T-cell (primary cell): Measurements from ENCODE around the gene CEP68. TPM values are rescaled to one million over a fixed set of nuclear protein-coding genes. Genes with fewer than 3 reads are reported as not detected.

Source experiments
- ATAC-seq, 4 experiments: fragments of 200-7000 bp in 3 of 4; fragments of 150-1000 bp in 1 of 4; cut with Tn5 transposase; replicated peaks in 1 of 4; 1 replicate in 3 of 4; 2 replicates in 1 of 4; pipeline ENCODE4 v1.10.0; 2021; ENCODE audit warnings: moderate library complexity in 3 of 4, mild to moderate bottlenecking in 2 of 4, moderate number of reproducible peaks in 1 of 4
- CTCF ChIA-PET, 2 donors: fragments of 300-600 bp; sonication (Branson Sonifier 250); formaldehyde crosslinking; loops; one replicate each; lab custom pipeline; 2022; ENCODE audit warnings: antibody characterized with exemption in 2 of 2; lab: Charles Lee
- POLR2A ChIA-PET, 2 donors: fragments of 300-600 bp; sonication (Branson Sonifier 250); formaldehyde crosslinking; loops; one replicate each; lab custom pipeline; 2022; ENCODE audit warnings: antibody characterized with exemption in 2 of 2; lab: Charles Lee
- DNase-seq, 35 experiments: peaks; one replicate each; pipeline versions ENCODE4 v3.0.0 to v3.0.0-alpha.2; 2013 to 2023
- H3K27ac ChIP-seq: one replicate; pipeline ENCODE4 v1.5.1; 2013; ENCODE audit warnings: low read length
- H3K27me3 ChIP-seq, 2 experiments: replicated peaks in 1 of 2; 1 replicate in 1 of 2; 2 replicates in 1 of 2; pipeline versions ENCODE4 v1.6.1 to v1.7.0; 2013; ENCODE audit warnings: low read length in 1 of 2, mixed read lengths in 1 of 2; ENCODE audit not compliant: control insufficient read depth in 2 of 2, insufficient read depth in 2 of 2; ENCODE audit errors: extremely low read depth in 1 of 2
- H3K36me3 ChIP-seq, 2 donors: 1 replicate in 1 of 2; 2 replicates in 1 of 2; pipeline versions ENCODE4 v1.6.1 to v1.7.0; 2013; ENCODE audit warnings: low read length in 1 of 2; ENCODE audit not compliant: control insufficient read depth in 2 of 2, insufficient read depth in 1 of 2; ENCODE audit errors: extremely low read depth in 1 of 2
- H3K4me1 ChIP-seq, 2 experiments: 1 replicate in 1 of 2; 2 replicates in 1 of 2; pipeline versions ENCODE4 v1.6.1 to v1.7.0; 2013; ENCODE audit warnings: low read length in 2 of 2, mixed read lengths in 1 of 2; ENCODE audit not compliant: insufficient read depth in 2 of 2, control insufficient read depth in 1 of 2; ENCODE audit errors: extremely low read depth in 1 of 2
- H3K4me3 ChIP-seq, 2 donors: 1 replicate in 1 of 2; 2 replicates in 1 of 2; pipeline versions ENCODE4 v1.5.1 to v1.7.0; 2013; ENCODE audit warnings: mild to moderate bottlenecking in 2 of 2, low read length in 1 of 2, moderate library complexity in 1 of 2; ENCODE audit not compliant: control insufficient read depth in 1 of 2; ENCODE audit errors: extremely low read depth in 1 of 2
- H3K9me3 ChIP-seq: 2 replicates; pipeline ENCODE4 v1.7.0; 2013
- H3K27ac Mint-ChIP-seq, 2 donors: one replicate each; pipeline ENCODE4 v1.8.0; 2020 to 2021; ENCODE audit warnings: mild to moderate bottlenecking in 2 of 2, mixed read lengths in 2 of 2
- H3K27me3 Mint-ChIP-seq, 2 donors: one replicate each; pipeline ENCODE4 v1.8.0; 2021 to 2022; ENCODE audit warnings: mixed read lengths in 2 of 2
- H3K36me3 Mint-ChIP-seq: one replicate; pipeline ENCODE4 v1.8.0; 2021; ENCODE audit warnings: mixed read lengths
- H3K4me1 Mint-ChIP-seq, 3 donors: one replicate each; pipeline ENCODE4 v1.8.0; 2020 to 2022; ENCODE audit warnings: mixed read lengths in 3 of 3, mild to moderate bottlenecking in 1 of 3
- H3K4me3 Mint-ChIP-seq, 3 donors: one replicate each; pipeline ENCODE4 v1.8.0; 2020 to 2022; ENCODE audit warnings: mild to moderate bottlenecking in 3 of 3, mixed read lengths in 3 of 3, moderate library complexity in 3 of 3
- H3K9me3 Mint-ChIP-seq, 3 donors: one replicate each; pipeline ENCODE4 v1.8.0; 2020 to 2022; ENCODE audit warnings: mixed read lengths in 3 of 3
- WGBS: methylation state at CpG from one replicate; pipeline ENCODE4 v1.1.5; 2013; ENCODE audit warnings: missing lambda C conversion rate; ENCODE audit not compliant: insufficient coverage; 5-methylcytosine and 5-hydroxymethylcytosine counted together
- total RNA-seq, 35 experiments: library from RNA in 6 of 35; stranded (reverse) in 6 of 35; fragments of 120-200 nt in 1 of 35; gene quantifications; one replicate each; pipeline versions ENCODE4 v1.2.1 to v1.2.4 and lab custom pipeline; 2013 to 2026

The CEP68 gene
- total RNA-seq, 5 donors from 2014 or later (not counting 1 experiment from before 2014, with no cell fraction given) = 24.1 to 41.4 (median 37.4) TPM

GRCh38 chr2:65077898-65078297 lies 21.7 kb downstream of the CEP68 start:
- DNase-seq (no peak), ATAC-seq (no peak)
- H3K4me3 Mint-ChIP-seq = no peak overlapping the region
- no peak overlapping the region for H3K27ac ChIP-seq
- no peak overlapping the region for H3K4me3 ChIP-seq
- peaks cover 0 to 12% of the 10 kb centered on the region in 2 experiments for H3K4me1 ChIP-seq
- no CpG with 5 or more reads among the region's 7 CpGs for WGBS
- H3K9me3 Mint-ChIP-seq = no peaks in the 10 kb centered on the region
- H3K4me1 Mint-ChIP-seq = peaks cover 13 to 15% (median 13%) of the 10 kb centered on the region in 3 donors
- no peaks in the 10 kb centered on the region for H3K9me3 ChIP-seq
- ChIA-PET POLR2A (no interaction called here), CTCF (interaction anchor here in 1 of 2 donors (0.7 kb wide), 1 partner anchor 9 kb away, joined by 3 read pairs; no protein-coding TSS in a partner anchor)
- peaks cover 4 to 65% of the 10 kb centered on the region in 2 donors for H3K36me3 ChIP-seq
- H3K27ac Mint-ChIP-seq = peak overlapping the region in 1 of 2 donors; percentile 48
- no peaks in the 10 kb centered on the region for H3K27me3 Mint-ChIP-seq
- no peaks in the 10 kb centered on the region for H3K27me3 ChIP-seq
- H3K36me3 Mint-ChIP-seq = peaks cover 38% of the 10 kb centered on the region

- H3K27me3 Mint-ChIP-seq = no peaks in the 10 kb centered on the region
- H3K4me1 ChIP-seq = peaks cover 0 to 12% of the 10 kb centered on the region in 2 experiments
- ChIA-PET CTCF (interaction anchor here in 1 of 2 donors (0.6 kb wide), 1 partner anchor 37 kb away, joined by 3 read pairs; no protein-coding TSS in a partner anchor), POLR2A (no interaction called here)
- no peak overlapping the region for H3K27ac Mint-ChIP-seq
- peaks cover 15 to 20% (median 16%) of the 10 kb centered on the region in 3 donors for H3K4me1 Mint-ChIP-seq
- no peaks in the 10 kb centered on the region for H3K27me3 ChIP-seq
- ATAC-seq (no peak), DNase-seq (no peak)
- H3K36me3 ChIP-seq = peaks cover 6 to 66% of the 10 kb centered on the region in 2 donors
- no peaks in the 10 kb centered on the region for H3K9me3 Mint-ChIP-seq
- H3K4me3 ChIP-seq = no peak overlapping the region
- 89% methylated on average over 5 of the region's 6 CpGs for WGBS
- no peaks in the 10 kb centered on the region for H3K9me3 ChIP-seq
- no peak overlapping the region for H3K27ac ChIP-seq
- H3K4me3 Mint-ChIP-seq = no peak overlapping the region
- peaks cover 43% of the 10 kb centered on the region for H3K36me3 Mint-ChIP-seq
Measured at GRCh38 chr2:65079017-65079416, 22.8 kb downstream of the CEP68 start.

- H3K27ac Mint-ChIP-seq = peak overlapping the region; percentile 46 to 73
- H3K9me3 ChIP-seq = no peaks in the 10 kb centered on the region
- H3K4me1 ChIP-seq = peaks cover 0 to 12% of the 10 kb centered on the region in 2 experiments
- H3K36me3 ChIP-seq = peaks cover 9 to 66% of the 10 kb centered on the region in 2 donors
- no peak overlapping the region for H3K4me3 Mint-ChIP-seq
- no peaks in the 10 kb centered on the region for H3K9me3 Mint-ChIP-seq
- peak in 2 of 4 experiments; percentile 28 to 43 for ATAC-seq
- POLR2A ChIA-PET = no interaction called here
- H3K27me3 Mint-ChIP-seq = no peaks in the 10 kb centered on the region
- H3K4me1 Mint-ChIP-seq = peaks cover 18 to 20% (median 19%) of the 10 kb centered on the region in 3 donors
- H3K36me3 Mint-ChIP-seq = peaks cover 41% of the 10 kb centered on the region
- CTCF ChIA-PET = interaction anchor here in 1 of 2 donors (0.5 kb wide), 1 partner anchor 154 kb away, joined by 4 read pairs; no protein-coding TSS in a partner anchor
- 50% methylated on average over 4 of the region's 4 CpGs for WGBS
- DNase-seq = no peak
- no peak overlapping the region for H3K4me3 ChIP-seq
- no peaks in the 10 kb centered on the region for H3K27me3 ChIP-seq
- H3K27ac ChIP-seq = no peak overlapping the region
Measured at GRCh38 chr2:65081232-65081685, 25.0 kb downstream of the CEP68 start.

GRCh38 chr2:65085148-65085547 lies 28.9 kb downstream of the CEP68 start:
- Histone ChIP-seq H3K36me3 (peaks cover 15 to 69% of the 10 kb centered on the region in 2 donors), H3K4me3 (no peak overlapping the region), H3K9me3 (no peaks in the 10 kb centered on the region), H3K27me3 (no peaks in the 10 kb centered on the region), H3K27ac (no peak overlapping the region), H3K4me1 (peaks cover 0 to 12% of the 10 kb centered on the region in 2 experiments)
- Mint-ChIP-seq H3K4me1 (peaks cover 26 to 31% (median 27%) of the 10 kb centered on the region in 3 donors), H3K27me3 (no peaks in the 10 kb centered on the region), H3K36me3 (peaks cover 48% of the 10 kb centered on the region), H3K27ac (no peak overlapping the region), H3K4me3 (no peak overlapping the region), H3K9me3 (no peaks in the 10 kb centered on the region)
- DNase-seq = no peak
- ATAC-seq = no peak
- POLR2A ChIA-PET = interaction anchor here (0.6 to 0.7 kb wide), 2 partner anchors 12 to 62 kb away, joined by 4 read pairs; no protein-coding TSS in a partner anchor
- WGBS = no CpG with 5 or more reads among the region's 3 CpGs
- CTCF ChIA-PET = interaction anchor here in 1 of 2 donors (0.7 kb wide), 1 partner anchor 9 kb away, joined by 3 read pairs; no protein-coding TSS in a partner anchor

- POLR2A ChIA-PET = interaction anchor here in 1 of 2 donors (0.6 kb wide), 2 partner anchors 35 to 43 kb away, joined by 4 to 7 read pairs; no protein-coding TSS in a partner anchor
- H3K9me3 ChIP-seq = no peaks in the 10 kb centered on the region
- CTCF ChIA-PET = interaction anchor here in 1 of 2 donors (0.7 kb wide), 1 partner anchor 53 kb away, joined by 3 read pairs; no protein-coding TSS in a partner anchor
- WGBS = no CpG with 5 or more reads among the region's 4 CpGs
- Mint-ChIP-seq H3K9me3 (no peaks in the 10 kb centered on the region), H3K27ac (peak overlapping the region in 1 of 2 donors; percentile 66), H3K36me3 (peaks cover 51% of the 10 kb centered on the region), H3K4me1 (peaks cover 11 to 28% (median 28%) of the 10 kb centered on the region in 3 donors), H3K27me3 (no peaks in the 10 kb centered on the region), H3K4me3 (no peak overlapping the region)
- DNase-seq = no peak
- no peaks in the 10 kb centered on the region for H3K27me3 ChIP-seq
- H3K27ac ChIP-seq = no peak overlapping the region
- no peaks in the 10 kb centered on the region for H3K4me1 ChIP-seq
- no peak for ATAC-seq
- H3K36me3 ChIP-seq = peaks cover 14 to 71% of the 10 kb centered on the region in 2 donors
- no peak overlapping the region for H3K4me3 ChIP-seq
Measured at GRCh38 chr2:65092791-65093190, 36.6 kb downstream of the CEP68 start.

- no peak for ATAC-seq
- CTCF ChIA-PET = interaction anchor here in 1 of 2 donors (0.7 kb wide), 1 partner anchor 53 kb away, joined by 3 read pairs; no protein-coding TSS in a partner anchor
- no peak overlapping the region for H3K4me3 ChIP-seq
- POLR2A ChIA-PET = interaction anchor here in 1 of 2 donors (0.5 kb wide), 1 partner anchor 20 kb away, joined by 3 read pairs; no protein-coding TSS in a partner anchor
- peaks cover 14 to 70% of the 10 kb centered on the region in 2 donors for H3K36me3 ChIP-seq
- Mint-ChIP-seq H3K4me3 (no peak overlapping the region), H3K4me1 (peaks cover 15 to 29% (median 29%) of the 10 kb centered on the region in 3 donors), H3K9me3 (no peaks in the 10 kb centered on the region), H3K36me3 (peaks cover 51% of the 10 kb centered on the region), H3K27ac (peak overlapping the region in 1 of 2 donors; percentile 66), H3K27me3 (no peaks in the 10 kb centered on the region)
- no peaks in the 10 kb centered on the region for H3K9me3 ChIP-seq
- no peak for DNase-seq
- H3K4me1 ChIP-seq = no peaks in the 10 kb centered on the region
- H3K27ac ChIP-seq = no peak overlapping the region
- H3K27me3 ChIP-seq = no peaks in the 10 kb centered on the region
Measured at GRCh38 chr2:65093211-65093610, 37.0 kb downstream of the CEP68 start.
